Heart left ventricle (tissue), 13 donors: ENCODE data around the gene CAMTA1.

ENCODE experiments used
- POLR2A ChIP-seq, 2 donors: fragments of 450-650 bp; IDR thresholded peaks; one replicate each; pipeline ENCODE4 v1.6.1; 2017; ENCODE audit warnings: antibody characterized with exemption in 2 of 2, mild to moderate bottlenecking in 2 of 2, moderate library complexity in 2 of 2
- TF ChIP-seq, protein P1 (sequence below), 12 donors: fragments of 200-600 bp; sonication (generic) in 4 of 12; IDR thresholded peaks; one replicate each; pipeline versions ENCODE4 v1.5.0 to v1.8.0; 2018 to 2022; ENCODE audit warnings: antibody characterized with exemption in 12 of 12, mild to moderate bottlenecking in 5 of 12
- donor health status: ischemic (EF 13 %, LVEDD 7.1; RV severe dilation, severe dysfunction).
- donor health status: DM: no; HTN: yes; CAD: no.
- donor health status: DM: no; HTN: no; CAD: no.
- donor health status: ischemic (EF 25% LVEDD 6.9; RV normal size, moderate dysfunction).
- donor health status: ischemic (EF 25% LVEDD 5.7; RV mildly dilated, moderate dysfunction).
- donor health status: ischemic (EF 35%, LVEDD 5.7; RV mildly dilated, moderate dysfunction).
- donor health status: nonischemic (EF 11% LVEDD 7.7; RV severe dilation, severe dysfunction).
- donor health status: DM: yes; HTN: yes; CAD: no.
- donor health status: PGD.
- donor health status: ischemic (EF 29% LVEDD 5.4; RV normal size, mild dysfunction).
- donor health status: nonischemic (EF 23%, LVEDD 6.1; RV moderate dilation, normal function).

DNA sequence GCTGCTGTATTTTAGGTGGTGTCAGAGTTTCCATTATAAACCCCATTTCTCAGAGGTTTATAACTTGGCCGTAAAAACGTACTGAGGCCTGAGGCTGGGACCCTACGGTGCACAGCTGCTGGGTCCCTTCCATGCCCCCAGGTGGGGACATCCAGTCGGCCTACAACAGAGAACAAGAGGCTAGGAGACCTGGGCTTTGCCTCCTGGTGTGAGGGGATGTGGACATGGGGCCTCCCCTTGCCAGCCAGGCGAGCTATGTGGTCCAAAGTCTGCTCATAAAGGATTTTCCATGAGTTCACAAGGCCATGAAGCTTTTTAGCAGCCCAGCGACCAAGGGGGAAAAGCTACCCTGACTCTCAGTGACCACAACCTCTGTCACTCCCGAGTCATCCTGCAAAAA, 724.3 kb downstream of the CAMTA1 start:
- TF ChIP-seq POLR2A (IDR thresholded peaks at IDR 0.05) = no peak
- TF ChIP-seq, protein P1, sequence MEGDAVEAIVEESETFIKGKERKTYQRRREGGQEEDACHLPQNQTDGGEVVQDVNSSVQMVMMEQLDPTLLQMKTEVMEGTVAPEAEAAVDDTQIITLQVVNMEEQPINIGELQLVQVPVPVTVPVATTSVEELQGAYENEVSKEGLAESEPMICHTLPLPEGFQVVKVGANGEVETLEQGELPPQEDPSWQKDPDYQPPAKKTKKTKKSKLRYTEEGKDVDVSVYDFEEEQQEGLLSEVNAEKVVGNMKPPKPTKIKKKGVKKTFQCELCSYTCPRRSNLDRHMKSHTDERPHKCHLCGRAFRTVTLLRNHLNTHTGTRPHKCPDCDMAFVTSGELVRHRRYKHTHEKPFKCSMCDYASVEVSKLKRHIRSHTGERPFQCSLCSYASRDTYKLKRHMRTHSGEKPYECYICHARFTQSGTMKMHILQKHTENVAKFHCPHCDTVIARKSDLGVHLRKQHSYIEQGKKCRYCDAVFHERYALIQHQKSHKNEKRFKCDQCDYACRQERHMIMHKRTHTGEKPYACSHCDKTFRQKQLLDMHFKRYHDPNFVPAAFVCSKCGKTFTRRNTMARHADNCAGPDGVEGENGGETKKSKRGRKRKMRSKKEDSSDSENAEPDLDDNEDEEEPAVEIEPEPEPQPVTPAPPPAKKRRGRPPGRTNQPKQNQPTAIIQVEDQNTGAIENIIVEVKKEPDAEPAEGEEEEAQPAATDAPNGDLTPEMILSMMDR (IDR thresholded peaks at IDR 0.05) = no peak
